C1 segment of cervical spinal cord (tissue), 14 donors: Measurements from ENCODE around the gene SAMM50.
"Not testable (repeated sequence)": the region's sequence is repeated elsewhere in the genome, so short reads cannot be mapped to it uniquely, and the experiment has no call there.

Experiments
- DNase-seq, 14 donors: peaks; one replicate each; lab custom pipeline; 2025; lab: John Stamatoyannopoulos, UW

Gene SAMM50

GRCh38 chr22:44000123-44000522 lies 44.9 kb downstream of the SAMM50 start:
- no peak for DNase-seq

- no peak for DNase-seq
Observed at GRCh38 chr22:44001521-44001920, 46.3 kb downstream of the SAMM50 start.

- DNase-seq: no peak
Observed at GRCh38 chr22:44002324-44002723, 47.1 kb downstream of the SAMM50 start.

- no peak for DNase-seq
Observed at GRCh38 chr22:44002997-44003396, 47.8 kb downstream of the SAMM50 start.

GRCh38 chr22:44003405-44004103 lies 48.3 kb downstream of the SAMM50 start:
- DNase-seq: no peak

GRCh38 chr22:44004104-44004460 lies 48.8 kb downstream of the SAMM50 start:
- DNase-seq: no peak

- no peak for DNase-seq
Observed at GRCh38 chr22:44005524-44005923, 50.3 kb downstream of the SAMM50 start.

GRCh38 chr22:44012162-44012561 lies 56.9 kb downstream of the SAMM50 start:
- DNase-seq: no peak

GRCh38 chr22:44012591-44012990 lies 57.3 kb downstream of the SAMM50 start:
- no peak for DNase-seq

- DNase-seq: no peak
Observed at GRCh38 chr22:44014241-44014640, 59.0 kb downstream of the SAMM50 start.

GRCh38 chr22:44016586-44016985 lies 61.3 kb downstream of the SAMM50 start:
- DNase-seq: not testable (repeated sequence)

GRCh38 chr22:44018594-44018993 lies 63.4 kb downstream of the SAMM50 start:
- DNase-seq: no peak

GRCh38 chr22:44019416-44019815 lies 64.2 kb downstream of the SAMM50 start:
- no peak for DNase-seq

GRCh38 chr22:44019846-44020245 lies 64.6 kb downstream of the SAMM50 start:
- DNase-seq: no peak

GRCh38 chr22:44020981-44021380 lies 65.7 kb downstream of the SAMM50 start:
- DNase-seq: no peak

GRCh38 chr22:44023404-44024287 lies 68.4 kb downstream of the SAMM50 start:
- peak in 8 of 14 donors; percentile 6 to 38 (median 10) for DNase-seq

- peak in 3 of 14 donors; percentile 7 to 38 (median 14) for DNase-seq
Observed at GRCh38 chr22:44024288-44024921, 69.2 kb downstream of the SAMM50 start, which contains the start of gene PARVB. Gene PARVB, plus strand, starts transcription at chr22:44024302. Its CDS starts 38 bp downstream, at chr22:44024340.

- DNase-seq: peak in 3 of 14 donors; percentile 13 to 31 (median 23)
Observed at GRCh38 chr22:44025171-44026065, 70.2 kb downstream of the SAMM50 start.

GRCh38 chr22:44026066-44026629 lies 70.9 kb downstream of the SAMM50 start:
- DNase-seq: peak in 1 of 14 donors; percentile 28

- peak in 10 of 14 donors; percentile 16 to 61 (median 43) for DNase-seq
Observed at GRCh38 chr22:44026630-44027511, 71.6 kb downstream of the SAMM50 start.
